Liver (tissue), 3 donors: Measurements from ENCODE around the gene DNAH2.

Experiments
- ATF3 ChIP-seq: IDR thresholded peaks from 2 replicates; pipeline ENCODE4 v1.6.1; 2016; ENCODE audit warnings: antibody characterized with exemption
- FOXA1 ChIP-seq: IDR thresholded peaks from 2 replicates; pipeline ENCODE4 v1.6.1; 2016; ENCODE audit warnings: antibody characterized with exemption
- HNF4G ChIP-seq: IDR thresholded peaks from 2 replicates; pipeline ENCODE4 v1.6.1; 2016; ENCODE audit warnings: antibody characterized with exemption
- JUND ChIP-seq, 2 donors: IDR thresholded peaks; 2 replicates each; pipeline ENCODE4 v1.6.1; 2016; ENCODE audit warnings: antibody characterized with exemption in 2 of 2
- RAD21 ChIP-seq, 2 donors: IDR thresholded peaks; 2 replicates each; pipeline ENCODE4 v1.6.1; 2016; ENCODE audit warnings: antibody characterized with exemption in 2 of 2, mild to moderate bottlenecking in 2 of 2
- RXRA ChIP-seq, 2 donors: IDR thresholded peaks; 2 replicates each; pipeline ENCODE4 v1.6.1; 2017 to 2018; ENCODE audit warnings: antibody characterized with exemption in 2 of 2, mild to moderate bottlenecking in 1 of 2
- SP1 ChIP-seq: IDR thresholded peaks from 2 replicates; pipeline ENCODE4 v1.6.1; 2018; ENCODE audit warnings: antibody characterized with exemption, mild to moderate bottlenecking
- TAF1 ChIP-seq: conservative IDR thresholded peaks from 2 replicates; pipeline ENCODE4 v1.6.1; 2016; ENCODE audit warnings: antibody characterized with exemption, mild to moderate bottlenecking
- YY1 ChIP-seq: IDR thresholded peaks from 2 replicates; pipeline ENCODE4 v1.6.1; 2016; ENCODE audit warnings: antibody characterized with exemption, mild to moderate bottlenecking
- TF ChIP-seq, protein P1 (sequence below): fragments of 150-350 bp; IDR thresholded peaks from 2 replicates; pipeline ENCODE4 v1.5.1; 2017; ENCODE audit warnings: improper control_type of control experiment, low read depth, low read length; ENCODE audit not compliant: missing input control
- donor health status: healthy.
- donor health status: healthy.

GRCh38 chr17:7853691-7854038 lies 136.1 kb downstream of the DNAH2 start:
- TF ChIP-seq, protein P1, sequence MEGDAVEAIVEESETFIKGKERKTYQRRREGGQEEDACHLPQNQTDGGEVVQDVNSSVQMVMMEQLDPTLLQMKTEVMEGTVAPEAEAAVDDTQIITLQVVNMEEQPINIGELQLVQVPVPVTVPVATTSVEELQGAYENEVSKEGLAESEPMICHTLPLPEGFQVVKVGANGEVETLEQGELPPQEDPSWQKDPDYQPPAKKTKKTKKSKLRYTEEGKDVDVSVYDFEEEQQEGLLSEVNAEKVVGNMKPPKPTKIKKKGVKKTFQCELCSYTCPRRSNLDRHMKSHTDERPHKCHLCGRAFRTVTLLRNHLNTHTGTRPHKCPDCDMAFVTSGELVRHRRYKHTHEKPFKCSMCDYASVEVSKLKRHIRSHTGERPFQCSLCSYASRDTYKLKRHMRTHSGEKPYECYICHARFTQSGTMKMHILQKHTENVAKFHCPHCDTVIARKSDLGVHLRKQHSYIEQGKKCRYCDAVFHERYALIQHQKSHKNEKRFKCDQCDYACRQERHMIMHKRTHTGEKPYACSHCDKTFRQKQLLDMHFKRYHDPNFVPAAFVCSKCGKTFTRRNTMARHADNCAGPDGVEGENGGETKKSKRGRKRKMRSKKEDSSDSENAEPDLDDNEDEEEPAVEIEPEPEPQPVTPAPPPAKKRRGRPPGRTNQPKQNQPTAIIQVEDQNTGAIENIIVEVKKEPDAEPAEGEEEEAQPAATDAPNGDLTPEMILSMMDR = no peak
- no peak for TF ChIP-seq TAF1
- TF ChIP-seq YY1 = no peak
- no peak for TF ChIP-seq SP1
- TF ChIP-seq ATF3 = no peak
- TF ChIP-seq FOXA1 = no peak
- no peak for TF ChIP-seq HNF4G
- no peak for TF ChIP-seq JUND (IDR thresholded peaks at IDR 0.05)
- no peak for TF ChIP-seq RXRA (IDR thresholded peaks at IDR 0.05)
- no peak for TF ChIP-seq RAD21 (IDR thresholded peaks at IDR 0.05)
